ENCODE data around the gene ZP4. TPM values are rescaled to one million over a fixed set of nuclear protein-coding genes. Genes with fewer than 3 reads are reported as not detected.

The ZP4 gene
- total and polyA plus RNA-seq, 2 of the 8 experiments (the other 6 are each of a cell fraction or from before 2014, with no cell fraction given): not detected

GRCh38 chr1:237838904-237839534, 51.7 kb downstream of the ZP4 start (continued):
- TF ChIP-seq CHD7 (IDR thresholded peaks at IDR 0.05; ENCODE audit: insufficient replicate concordance, low read length) (no peak), E2F6 (IDR thresholded peaks at IDR 0.05) (no peak), SP4 (IDR thresholded peaks at IDR 0.05; ENCODE audit: low read length) (no peak)
